T-cell (primary cell): ENCODE measurements around the gene XG. TPM values are rescaled to one million over a fixed set of nuclear protein-coding genes. Genes with fewer than 3 reads are reported as not detected.

Experiments
- ATAC-seq, 4 experiments: fragments of 200-7000 bp in 3 of 4; fragments of 150-1000 bp in 1 of 4; cut with Tn5 transposase; replicated peaks in 1 of 4; 1 replicate in 3 of 4; 2 replicates in 1 of 4; pipeline ENCODE4 v1.10.0; 2021; ENCODE audit warnings: moderate library complexity in 3 of 4, mild to moderate bottlenecking in 2 of 4, moderate number of reproducible peaks in 1 of 4
- CTCF ChIA-PET, 2 donors: fragments of 300-600 bp; sonication (Branson Sonifier 250); formaldehyde crosslinking; loops; one replicate each; lab custom pipeline; 2022; ENCODE audit warnings: antibody characterized with exemption in 2 of 2; lab: Charles Lee
- POLR2A ChIA-PET, 2 donors: fragments of 300-600 bp; sonication (Branson Sonifier 250); formaldehyde crosslinking; loops; one replicate each; lab custom pipeline; 2022; ENCODE audit warnings: antibody characterized with exemption in 2 of 2; lab: Charles Lee
- DNase-seq, 35 experiments: peaks; one replicate each; pipeline versions ENCODE4 v3.0.0 to v3.0.0-alpha.2; 2013 to 2023
- H3K27ac ChIP-seq: one replicate; pipeline ENCODE4 v1.5.1; 2013; ENCODE audit warnings: low read length
- H3K27me3 ChIP-seq, 2 experiments: replicated peaks in 1 of 2; 1 replicate in 1 of 2; 2 replicates in 1 of 2; pipeline versions ENCODE4 v1.6.1 to v1.7.0; 2013; ENCODE audit warnings: low read length in 1 of 2, mixed read lengths in 1 of 2; ENCODE audit not compliant: control insufficient read depth in 2 of 2, insufficient read depth in 2 of 2; ENCODE audit errors: extremely low read depth in 1 of 2
- H3K36me3 ChIP-seq, 2 donors: 1 replicate in 1 of 2; 2 replicates in 1 of 2; pipeline versions ENCODE4 v1.6.1 to v1.7.0; 2013; ENCODE audit warnings: low read length in 1 of 2; ENCODE audit not compliant: control insufficient read depth in 2 of 2, insufficient read depth in 1 of 2; ENCODE audit errors: extremely low read depth in 1 of 2
- H3K4me1 ChIP-seq, 2 experiments: 1 replicate in 1 of 2; 2 replicates in 1 of 2; pipeline versions ENCODE4 v1.6.1 to v1.7.0; 2013; ENCODE audit warnings: low read length in 2 of 2, mixed read lengths in 1 of 2; ENCODE audit not compliant: insufficient read depth in 2 of 2, control insufficient read depth in 1 of 2; ENCODE audit errors: extremely low read depth in 1 of 2
- H3K4me3 ChIP-seq, 2 donors: 1 replicate in 1 of 2; 2 replicates in 1 of 2; pipeline versions ENCODE4 v1.5.1 to v1.7.0; 2013; ENCODE audit warnings: mild to moderate bottlenecking in 2 of 2, low read length in 1 of 2, moderate library complexity in 1 of 2; ENCODE audit not compliant: control insufficient read depth in 1 of 2; ENCODE audit errors: extremely low read depth in 1 of 2
- H3K9me3 ChIP-seq: 2 replicates; pipeline ENCODE4 v1.7.0; 2013
- H3K27ac Mint-ChIP-seq, 2 donors: one replicate each; pipeline ENCODE4 v1.8.0; 2020 to 2021; ENCODE audit warnings: mild to moderate bottlenecking in 2 of 2, mixed read lengths in 2 of 2
- H3K27me3 Mint-ChIP-seq, 2 donors: one replicate each; pipeline ENCODE4 v1.8.0; 2021 to 2022; ENCODE audit warnings: mixed read lengths in 2 of 2
- H3K36me3 Mint-ChIP-seq: one replicate; pipeline ENCODE4 v1.8.0; 2021; ENCODE audit warnings: mixed read lengths
- H3K4me1 Mint-ChIP-seq, 3 donors: one replicate each; pipeline ENCODE4 v1.8.0; 2020 to 2022; ENCODE audit warnings: mixed read lengths in 3 of 3, mild to moderate bottlenecking in 1 of 3
- H3K4me3 Mint-ChIP-seq, 3 donors: one replicate each; pipeline ENCODE4 v1.8.0; 2020 to 2022; ENCODE audit warnings: mild to moderate bottlenecking in 3 of 3, mixed read lengths in 3 of 3, moderate library complexity in 3 of 3
- H3K9me3 Mint-ChIP-seq, 3 donors: one replicate each; pipeline ENCODE4 v1.8.0; 2020 to 2022; ENCODE audit warnings: mixed read lengths in 3 of 3
- WGBS: methylation state at CpG from one replicate; pipeline ENCODE4 v1.1.5; 2013; ENCODE audit warnings: missing lambda C conversion rate; ENCODE audit not compliant: insufficient coverage; 5-methylcytosine and 5-hydroxymethylcytosine counted together
- total RNA-seq, 35 experiments: library from RNA in 6 of 35; stranded (reverse) in 6 of 35; fragments of 120-200 nt in 1 of 35; gene quantifications; one replicate each; pipeline versions ENCODE4 v1.2.1 to v1.2.4 and lab custom pipeline; 2013 to 2026

Gene XG
- total RNA-seq, 5 donors from 2014 or later (not counting 1 experiment from before 2014, with no cell fraction given) = 0.13 to 1.5 TPM; not detected in 3

DNA sequence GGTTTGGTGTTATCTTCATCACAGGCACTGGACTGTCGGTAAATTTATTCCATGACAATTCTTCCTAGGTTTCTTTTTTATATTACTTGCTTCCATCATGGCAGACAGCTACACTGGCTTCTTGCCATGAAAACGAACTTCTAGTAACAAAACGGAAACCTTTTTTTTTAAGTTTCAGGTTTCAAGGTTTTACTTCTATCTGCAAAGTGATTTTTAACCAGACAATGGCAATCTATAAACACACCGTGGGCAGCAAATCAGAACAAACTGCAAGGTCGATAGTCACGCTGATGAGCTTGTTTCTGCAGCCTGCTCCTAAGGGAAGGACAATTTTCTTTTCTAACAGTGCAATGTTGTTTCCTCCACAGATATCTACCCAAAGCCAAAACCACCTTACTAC lies 29.9 kb downstream of the XG start:
- Mint-ChIP-seq H3K36me3 (no peaks in the 10 kb centered on the region), H3K9me3 (no peaks in the 10 kb centered on the region), H3K4me3 (peak overlapping the region in 2 of 3 donors; percentile 5 to 43), H3K27ac (peak overlapping the region in 1 of 2 donors; percentile 45), H3K27me3 (peaks cover 3 to 7% of the 10 kb centered on the region in 2 donors), H3K4me1 (peaks cover 10 to 13% (median 11%) of the 10 kb centered on the region in 3 donors)
- Histone ChIP-seq H3K9me3 (no peaks in the 10 kb centered on the region), H3K4me3 (no peak overlapping the region), H3K36me3 (no peaks in the 10 kb centered on the region), H3K4me1 (no peaks in the 10 kb centered on the region), H3K27me3 (peaks cover 0 to 2% of the 10 kb centered on the region in 2 experiments), H3K27ac (no peak overlapping the region)
- ChIA-PET POLR2A (no interaction called here), CTCF (no interaction called here)
- no CpG with 5 or more reads among the region's 6 CpGs for whole genome bisulfite sequencing
- no peak for ATAC-seq
- DNase-seq = no peak

DNA sequence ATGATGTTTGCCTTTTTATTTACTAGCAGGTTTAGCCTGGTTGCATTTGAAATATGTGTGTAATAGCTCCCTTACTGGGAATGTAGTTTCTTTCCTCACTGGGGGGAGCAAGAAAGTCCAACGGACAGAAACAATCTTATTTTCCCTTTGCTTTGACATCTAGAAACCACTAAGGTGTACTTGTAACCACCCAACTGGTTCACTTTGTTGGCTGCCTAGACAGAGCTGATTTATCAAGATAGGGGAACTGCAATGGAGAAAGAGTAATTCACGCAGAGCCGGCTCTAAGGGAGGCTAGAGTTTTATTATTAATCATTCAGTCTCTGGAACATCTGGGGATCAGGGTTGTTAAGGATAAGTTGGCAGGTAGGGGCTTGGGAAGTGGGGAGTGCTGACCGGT lies 30.3 kb downstream of the XG start:
- H3K27ac Mint-ChIP-seq = peak overlapping the region in 1 of 2 donors; percentile 45
- H3K36me3 ChIP-seq = no peaks in the 10 kb centered on the region
- no peaks in the 10 kb centered on the region for H3K9me3 ChIP-seq
- ATAC-seq = no peak
- peak overlapping the region in 1 of 3 donors; percentile 43 for H3K4me3 Mint-ChIP-seq
- peaks cover 10 to 13% (median 11%) of the 10 kb centered on the region in 3 donors for H3K4me1 Mint-ChIP-seq
- peaks cover under 1 to 9% of the 10 kb centered on the region in 2 donors for H3K27me3 Mint-ChIP-seq
- no peaks in the 10 kb centered on the region for H3K9me3 Mint-ChIP-seq
- POLR2A ChIA-PET = no interaction called here
- no peak overlapping the region for H3K4me3 ChIP-seq
- no peaks in the 10 kb centered on the region for H3K36me3 Mint-ChIP-seq
- DNase-seq = no peak
- CTCF ChIA-PET = no interaction called here
- 70% methylated on average over 2 of the region's 4 CpGs for WGBS
- H3K27ac ChIP-seq = no peak overlapping the region
- H3K4me1 ChIP-seq = no peaks in the 10 kb centered on the region
- H3K27me3 ChIP-seq = peaks cover 0 to 2% of the 10 kb centered on the region in 2 experiments

DNA sequence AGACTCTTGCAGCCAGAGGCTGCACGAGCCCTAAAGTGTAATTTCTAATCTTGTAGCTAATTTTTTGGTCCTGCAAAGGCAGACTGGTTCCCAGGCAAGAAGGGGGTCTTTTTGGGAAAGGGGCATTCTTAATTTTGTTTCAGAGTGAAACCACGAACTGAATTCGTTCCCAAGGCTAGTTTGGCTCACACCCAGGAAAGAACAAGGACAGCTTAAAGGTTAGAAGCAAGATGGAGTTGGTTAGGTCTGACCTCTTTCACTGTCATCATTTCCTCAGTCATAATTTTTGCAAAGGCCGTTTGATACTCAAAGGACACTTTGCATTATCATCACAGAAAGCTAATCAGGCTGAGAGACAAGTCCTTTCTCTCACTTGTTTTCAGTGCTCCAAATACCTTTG lies 30.9 kb downstream of the XG start:
- POLR2A ChIA-PET = no interaction called here
- Mint-ChIP-seq H3K4me3 (no peak overlapping the region), H3K4me1 (peaks cover 10 to 13% (median 11%) of the 10 kb centered on the region in 3 donors), H3K36me3 (no peaks in the 10 kb centered on the region), H3K27ac (no peak overlapping the region), H3K9me3 (no peaks in the 10 kb centered on the region), H3K27me3 (peaks cover 0 to 9% of the 10 kb centered on the region in 2 donors)
- DNase-seq (no peak), ATAC-seq (no peak)
- no peaks in the 10 kb centered on the region for H3K9me3 ChIP-seq
- CTCF ChIA-PET = no interaction called here
- no peaks in the 10 kb centered on the region for H3K4me1 ChIP-seq
- no peaks in the 10 kb centered on the region for H3K36me3 ChIP-seq
- WGBS = 70% methylated on average over 1 of the region's 4 CpGs
- H3K27me3 ChIP-seq = no peaks in the 10 kb centered on the region
- H3K27ac ChIP-seq = no peak overlapping the region
- H3K4me3 ChIP-seq = no peak overlapping the region

DNA sequence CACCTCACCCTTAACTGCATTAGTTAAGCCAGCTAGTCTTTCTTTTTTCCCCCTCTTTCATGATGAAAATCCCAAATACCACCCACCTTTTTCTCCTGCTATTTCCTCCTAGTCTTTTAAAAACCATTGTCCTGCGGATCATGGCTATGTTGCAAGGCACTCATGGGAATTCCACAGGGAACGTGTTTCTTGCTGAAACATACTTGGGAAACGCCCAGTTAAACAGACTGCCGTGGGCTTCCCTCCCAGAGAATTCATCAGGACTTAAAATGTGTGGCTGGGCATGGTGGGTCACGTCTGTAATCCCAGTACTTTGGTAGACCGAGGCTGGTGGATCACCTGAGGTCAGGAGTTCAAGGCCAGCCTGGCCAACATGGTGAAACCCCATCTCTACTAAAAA lies 32.2 kb downstream of the XG start:
- ATAC-seq = no peak
- H3K27me3 ChIP-seq = no peaks in the 10 kb centered on the region
- Mint-ChIP-seq H3K27me3 (peaks cover 0 to 12% of the 10 kb centered on the region in 2 donors), H3K36me3 (no peaks in the 10 kb centered on the region), H3K4me3 (no peak overlapping the region), H3K4me1 (peaks cover 10 to 13% (median 11%) of the 10 kb centered on the region in 3 donors), H3K27ac (no peak overlapping the region), H3K9me3 (no peaks in the 10 kb centered on the region)
- no peaks in the 10 kb centered on the region for H3K36me3 ChIP-seq
- no CpG with 5 or more reads among the region's 6 CpGs for WGBS
- ChIA-PET CTCF (no interaction called here), POLR2A (no interaction called here)
- no peak overlapping the region for H3K4me3 ChIP-seq
- DNase-seq = no peak
- H3K27ac ChIP-seq = no peak overlapping the region
- H3K9me3 ChIP-seq = no peaks in the 10 kb centered on the region
- H3K4me1 ChIP-seq = no peaks in the 10 kb centered on the region

DNA sequence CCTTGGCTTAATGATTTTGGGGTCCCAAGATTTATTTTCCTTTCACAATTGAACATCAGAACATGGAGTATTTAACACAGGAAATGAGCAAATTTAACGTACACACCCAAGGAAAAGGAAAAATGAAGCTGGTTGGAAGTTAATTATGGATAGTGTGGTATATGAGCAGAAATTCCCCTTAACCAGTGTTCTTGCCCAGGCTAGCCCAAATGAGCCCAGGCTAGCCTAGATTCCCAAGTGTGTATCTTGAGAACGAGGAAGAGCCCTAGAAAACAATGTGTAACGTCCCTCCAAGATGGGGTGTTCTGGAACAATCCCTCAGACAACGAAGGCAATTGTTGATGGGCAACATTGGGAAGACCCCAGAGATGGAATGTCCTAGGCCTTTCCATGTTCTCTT lies 33.7 kb downstream of the XG start:
- H3K36me3 ChIP-seq = no peaks in the 10 kb centered on the region
- Mint-ChIP-seq H3K36me3 (no peaks in the 10 kb centered on the region), H3K4me1 (peaks cover 10 to 13% (median 11%) of the 10 kb centered on the region in 3 donors), H3K9me3 (no peaks in the 10 kb centered on the region), H3K4me3 (no peak overlapping the region), H3K27me3 (peaks cover 0 to 12% of the 10 kb centered on the region in 2 donors), H3K27ac (no peak overlapping the region)
- no peak for DNase-seq
- no peak overlapping the region for H3K4me3 ChIP-seq
- CTCF ChIA-PET = no interaction called here
- no CpG with 5 or more reads among the region's 4 CpGs for WGBS
- ATAC-seq = no peak
- H3K4me1 ChIP-seq = no peaks in the 10 kb centered on the region
- H3K9me3 ChIP-seq = no peaks in the 10 kb centered on the region
- POLR2A ChIA-PET = no interaction called here
- H3K27ac ChIP-seq = no peak overlapping the region
- H3K27me3 ChIP-seq = no peaks in the 10 kb centered on the region

DNA sequence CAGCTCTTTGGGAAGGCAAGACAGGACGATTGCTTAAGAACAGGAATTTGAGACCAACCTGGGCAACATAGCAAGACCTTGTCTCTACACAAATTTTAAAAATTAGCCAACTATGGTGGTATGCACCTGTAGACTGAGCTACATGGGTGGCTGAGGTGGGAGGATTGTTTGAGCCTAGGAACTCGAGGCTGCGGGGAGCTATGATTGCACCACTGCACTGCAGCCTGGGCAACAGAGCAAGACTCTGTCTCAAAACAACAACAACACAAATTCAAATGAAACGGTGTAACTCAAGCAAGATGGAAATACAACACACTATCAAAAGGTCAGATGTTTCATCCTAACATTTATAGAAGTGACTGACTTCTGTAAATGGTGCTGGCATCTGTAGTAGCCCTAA lies 37.1 kb downstream of the XG start:
- Mint-ChIP-seq H3K9me3 (no peaks in the 10 kb centered on the region), H3K27me3 (peaks cover 0 to 8% of the 10 kb centered on the region in 2 donors), H3K4me3 (no peak overlapping the region), H3K36me3 (no peaks in the 10 kb centered on the region), H3K27ac (no peak overlapping the region), H3K4me1 (no peaks in the 10 kb centered on the region)
- no peak overlapping the region for H3K4me3 ChIP-seq
- ATAC-seq (no peak), DNase-seq (no peak)
- H3K36me3 ChIP-seq = no peaks in the 10 kb centered on the region
- ChIA-PET CTCF (no interaction called here), POLR2A (no interaction called here)
- no CpG with 5 or more reads among the region's 4 CpGs for WGBS
- no peaks in the 10 kb centered on the region for H3K4me1 ChIP-seq
- no peak overlapping the region for H3K27ac ChIP-seq
- no peaks in the 10 kb centered on the region for H3K9me3 ChIP-seq
- no peaks in the 10 kb centered on the region for H3K27me3 ChIP-seq

DNA sequence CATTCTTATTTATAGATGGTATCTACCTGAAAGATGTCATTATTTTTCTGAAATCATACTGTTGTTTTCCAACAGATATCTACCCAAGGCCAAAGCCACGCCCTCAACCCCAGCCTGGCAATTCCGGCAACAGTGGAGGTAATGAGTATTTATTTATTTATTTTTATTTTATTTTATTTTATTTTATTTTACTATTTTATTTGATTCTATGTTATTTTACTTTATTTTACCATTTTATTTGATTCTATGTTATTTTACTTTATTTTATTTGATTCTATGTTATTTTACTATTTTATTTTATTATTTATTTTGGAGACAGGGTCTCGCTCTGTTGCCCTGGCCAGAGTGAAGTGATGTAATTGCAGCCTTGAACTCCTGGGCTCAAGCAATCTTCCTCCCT lies 37.7 kb downstream of the XG start:
- H3K27ac ChIP-seq = no peak overlapping the region
- H3K4me3 ChIP-seq = no peak overlapping the region
- CTCF ChIA-PET = no interaction called here
- H3K36me3 ChIP-seq = no peaks in the 10 kb centered on the region
- no peaks in the 10 kb centered on the region for H3K27me3 ChIP-seq
- Mint-ChIP-seq H3K9me3 (no peaks in the 10 kb centered on the region), H3K4me1 (no peaks in the 10 kb centered on the region), H3K36me3 (no peaks in the 10 kb centered on the region), H3K4me3 (no peak overlapping the region), H3K27ac (no peak overlapping the region), H3K27me3 (peaks cover 0 to 8% of the 10 kb centered on the region in 2 donors)
- DNase-seq = no peak
- ATAC-seq = no peak
- H3K9me3 ChIP-seq = no peaks in the 10 kb centered on the region
- H3K4me1 ChIP-seq = no peaks in the 10 kb centered on the region
- no CpG with 5 or more reads among the region's 3 CpGs for WGBS
- POLR2A ChIA-PET = no interaction called here
